Stomach (tissue), 4 donors: ENCODE results near the gene SLC16A5.

Experiments
- EP300 ChIP-seq: sonication (generic); formaldehyde crosslinking; IDR thresholded peaks from one replicate; pipeline ENCODE4 v1.6.1; 2017; ENCODE audit warnings: antibody characterized with exemption
- POLR2A ChIP-seq, 4 donors: fragments of 450-650 bp; IDR thresholded peaks; one replicate each; pipeline ENCODE4 v1.6.1; 2016; ENCODE audit warnings: antibody characterized with exemption in 4 of 4, control low read depth in 2 of 4, mild to moderate bottlenecking in 1 of 4, moderate library complexity in 1 of 4
- TF ChIP-seq, protein P1 (sequence below), 7 experiments: fragments of 450-650 bp in 4 of 7; fragments of 200-600 bp in 3 of 7; sonication (generic) in 3 of 7; IDR thresholded peaks; one replicate each; pipeline ENCODE4 v1.5.1; 2016 to 2019; ENCODE audit warnings: antibody characterized with exemption in 7 of 7, control low read depth in 2 of 7, mild to moderate bottlenecking in 1 of 7

DNA sequence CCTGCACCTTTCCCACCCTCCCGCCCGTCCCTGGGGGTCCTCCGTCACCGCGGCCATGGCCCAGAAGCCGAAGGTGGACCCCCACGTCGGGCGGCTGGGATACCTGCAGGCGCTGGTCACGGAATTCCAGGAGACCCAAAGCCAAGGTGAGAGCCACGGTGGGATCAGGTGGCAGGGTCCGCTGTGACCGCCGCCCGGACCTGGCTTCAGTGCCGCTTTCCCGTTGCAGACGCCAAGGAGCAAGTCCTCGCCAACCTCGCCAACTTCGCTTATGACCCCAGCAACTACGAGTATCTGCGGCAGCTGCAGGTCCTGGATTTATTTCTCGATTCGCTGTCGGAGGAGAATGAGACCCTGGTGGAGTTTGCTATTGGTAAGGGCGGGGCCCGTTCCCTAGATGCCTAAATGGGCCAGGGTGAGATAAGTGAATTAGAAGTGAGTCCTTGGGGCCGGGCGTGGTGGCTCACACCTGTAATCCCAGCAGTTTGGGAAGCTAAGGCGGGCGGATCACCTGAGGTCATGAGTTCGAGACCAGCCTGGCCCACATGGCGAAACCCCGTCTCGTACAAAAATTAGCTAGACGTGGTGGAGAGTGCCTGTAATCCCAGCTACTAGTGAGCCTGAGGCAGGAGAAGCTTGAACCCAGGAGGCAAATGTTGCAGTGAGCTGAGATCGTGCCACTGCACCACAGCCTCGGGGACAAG lies 22.6 kb downstream of the SLC16A5 start:
- TF ChIP-seq, protein P1, sequence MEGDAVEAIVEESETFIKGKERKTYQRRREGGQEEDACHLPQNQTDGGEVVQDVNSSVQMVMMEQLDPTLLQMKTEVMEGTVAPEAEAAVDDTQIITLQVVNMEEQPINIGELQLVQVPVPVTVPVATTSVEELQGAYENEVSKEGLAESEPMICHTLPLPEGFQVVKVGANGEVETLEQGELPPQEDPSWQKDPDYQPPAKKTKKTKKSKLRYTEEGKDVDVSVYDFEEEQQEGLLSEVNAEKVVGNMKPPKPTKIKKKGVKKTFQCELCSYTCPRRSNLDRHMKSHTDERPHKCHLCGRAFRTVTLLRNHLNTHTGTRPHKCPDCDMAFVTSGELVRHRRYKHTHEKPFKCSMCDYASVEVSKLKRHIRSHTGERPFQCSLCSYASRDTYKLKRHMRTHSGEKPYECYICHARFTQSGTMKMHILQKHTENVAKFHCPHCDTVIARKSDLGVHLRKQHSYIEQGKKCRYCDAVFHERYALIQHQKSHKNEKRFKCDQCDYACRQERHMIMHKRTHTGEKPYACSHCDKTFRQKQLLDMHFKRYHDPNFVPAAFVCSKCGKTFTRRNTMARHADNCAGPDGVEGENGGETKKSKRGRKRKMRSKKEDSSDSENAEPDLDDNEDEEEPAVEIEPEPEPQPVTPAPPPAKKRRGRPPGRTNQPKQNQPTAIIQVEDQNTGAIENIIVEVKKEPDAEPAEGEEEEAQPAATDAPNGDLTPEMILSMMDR (IDR thresholded peaks at IDR 0.05), result no peak
- TF ChIP-seq POLR2A (IDR thresholded peaks at IDR 0.05) (no peak), EP300 (no peak)
